CD8-positive, alpha-beta memory T cell (primary cell): Measurements from ENCODE around the gene ZAP70. TPM values are rescaled to one million over a fixed set of nuclear protein-coding genes. Genes with fewer than 3 reads are reported as not detected.
A peak's percentile ranks its signal among the peaks of the same experiment; 100 is the strongest.

ENCODE experiments used
- CTCF ChIA-PET: fragments of 350-600 bp; sonication (Branson Sonifier 250); formaldehyde crosslinking; loops from one replicate; lab custom pipeline; 2021; ENCODE audit warnings: antibody characterized with exemption; lab: Charles Lee
- POLR2A ChIA-PET: fragments of 350-600 bp; sonication (Branson Sonifier 250); formaldehyde crosslinking; loops from one replicate; lab custom pipeline; 2021; ENCODE audit warnings: antibody characterized with exemption; lab: Charles Lee
- DNase-seq, 5 donors: peaks; one replicate each; pipeline versions ENCODE4 v3.0.0 to v3.0.0-alpha.2; 2020 to 2022; ENCODE audit warnings: mixed read lengths in 1 of 5
- H3K27ac ChIP-seq: one replicate; pipeline ENCODE4 v1.7.0; 2013; ENCODE audit warnings: low read depth, mild to moderate bottlenecking, low read length, moderate library complexity
- H3K27me3 ChIP-seq: 2 replicates; pipeline ENCODE4 v1.7.0; 2013; ENCODE audit warnings: low read length, mild to moderate bottlenecking; ENCODE audit not compliant: insufficient read depth, poor library complexity, severe bottlenecking
- H3K36me3 ChIP-seq: 2 replicates; pipeline ENCODE4 v1.7.0; 2013; ENCODE audit warnings: mild to moderate bottlenecking, low read length, moderate library complexity; ENCODE audit not compliant: insufficient read depth
- H3K4me1 ChIP-seq: 2 replicates; pipeline ENCODE4 v1.7.0; 2013; ENCODE audit warnings: mild to moderate bottlenecking, low read length, moderate library complexity; ENCODE audit not compliant: insufficient read depth
- H3K4me3 ChIP-seq: 2 replicates; pipeline ENCODE4 v1.7.0; 2013; ENCODE audit warnings: mild to moderate bottlenecking, low read length
- H3K9me3 ChIP-seq: 2 replicates; pipeline ENCODE4 v1.7.0; 2013; ENCODE audit warnings: mild to moderate bottlenecking, low read length
- H3K27ac Mint-ChIP-seq, 8 donors: one replicate each; pipeline ENCODE4 v1.8.0; 2020 to 2021; ENCODE audit warnings: mixed read lengths in 8 of 8, mild to moderate bottlenecking in 6 of 8, inconsistent platforms in 3 of 8, moderate library complexity in 3 of 8
- H3K27me3 Mint-ChIP-seq, 2 donors: one replicate each; pipeline ENCODE4 v1.8.0; 2020 to 2021; ENCODE audit warnings: mixed read lengths in 2 of 2, mild to moderate bottlenecking in 1 of 2, moderate library complexity in 1 of 2
- H3K36me3 Mint-ChIP-seq, 3 donors: one replicate each; pipeline ENCODE4 v1.8.0; 2020 to 2021; ENCODE audit warnings: mixed read lengths in 3 of 3, inconsistent platforms in 1 of 3, mild to moderate bottlenecking in 1 of 3
- H3K4me1 Mint-ChIP-seq, 3 donors: one replicate each; pipeline ENCODE4 v1.8.0; 2020 to 2021; ENCODE audit warnings: mixed read lengths in 3 of 3, inconsistent platforms in 1 of 3, mild to moderate bottlenecking in 1 of 3
- H3K4me3 Mint-ChIP-seq, 7 donors: one replicate each; pipeline ENCODE4 v1.8.0; 2020 to 2021; ENCODE audit warnings: mixed read lengths in 7 of 7, mild to moderate bottlenecking in 6 of 7, moderate library complexity in 4 of 7, inconsistent platforms in 2 of 7
- H3K9me3 Mint-ChIP-seq, 5 donors: one replicate each; pipeline ENCODE4 v1.8.0; 2020 to 2022; ENCODE audit warnings: mixed read lengths in 5 of 5, mild to moderate bottlenecking in 3 of 5, moderate library complexity in 2 of 5, inconsistent platforms in 1 of 5
- polyA plus RNA-seq: library from polyadenylated mRNA; unstranded; fragments of 300-500 nt; fragmentation: Illumina TruSeq; gene quantifications from one replicate; pipeline ENCODE4 v1.2.3, GENCODE V29; 2021
- total RNA-seq, 2 experiments: library from RNA; stranded (reverse); gene quantifications; one replicate each; pipeline ENCODE4 v1.2.3, GENCODE V29; 2021

Gene ZAP70
- total and polyA plus RNA-seq, 3 experiments from 2014 or later, result 180 to 197 (median 184) TPM

- DNase-seq, result no peak
- H3K27ac Mint-ChIP-seq, result peak overlapping the region in 7 of 8 donors; percentile 61 to 93 (median 89)
- H3K4me1 Mint-ChIP-seq, result peaks cover 67 to 91% (median 78%) of the 10 kb centered on the region in 3 donors
- Histone ChIP-seq H3K27ac (no peak overlapping the region), H3K9me3 (no peaks in the 10 kb centered on the region), H3K36me3 (peaks cover 64% of the 10 kb centered on the region), H3K4me1 (peaks cover 62% of the 10 kb centered on the region), H3K4me3 (no peak overlapping the region), H3K27me3 (no peaks in the 10 kb centered on the region)
- peaks cover 32 to 91% (median 33%) of the 10 kb centered on the region in 3 donors for H3K36me3 Mint-ChIP-seq
- H3K4me3 Mint-ChIP-seq, result peak overlapping the region in 3 of 7 donors; percentile 49 to 80 (median 50)
- POLR2A ChIA-PET, result interaction anchor here (1.0 to 1.2 kb wide), 2 partner anchors 12 to 19 kb away, joined by 3 read pairs; partner anchors contain the start of gene ZAP70
- peaks cover 0 to under 1% (median 0%) of the 10 kb centered on the region in 5 donors for H3K9me3 Mint-ChIP-seq
- CTCF ChIA-PET, result interaction anchor here (0.6 to 4.9 kb wide), 3 partner anchors 11 to 18 kb away, joined by 3 to 20 read pairs (median 6); no protein-coding TSS in a partner anchor
- no peaks in the 10 kb centered on the region for H3K27me3 Mint-ChIP-seq
Observed at GRCh38 chr2:97724946-97725688, 11.7 kb downstream of the ZAP70 start.

DNA sequence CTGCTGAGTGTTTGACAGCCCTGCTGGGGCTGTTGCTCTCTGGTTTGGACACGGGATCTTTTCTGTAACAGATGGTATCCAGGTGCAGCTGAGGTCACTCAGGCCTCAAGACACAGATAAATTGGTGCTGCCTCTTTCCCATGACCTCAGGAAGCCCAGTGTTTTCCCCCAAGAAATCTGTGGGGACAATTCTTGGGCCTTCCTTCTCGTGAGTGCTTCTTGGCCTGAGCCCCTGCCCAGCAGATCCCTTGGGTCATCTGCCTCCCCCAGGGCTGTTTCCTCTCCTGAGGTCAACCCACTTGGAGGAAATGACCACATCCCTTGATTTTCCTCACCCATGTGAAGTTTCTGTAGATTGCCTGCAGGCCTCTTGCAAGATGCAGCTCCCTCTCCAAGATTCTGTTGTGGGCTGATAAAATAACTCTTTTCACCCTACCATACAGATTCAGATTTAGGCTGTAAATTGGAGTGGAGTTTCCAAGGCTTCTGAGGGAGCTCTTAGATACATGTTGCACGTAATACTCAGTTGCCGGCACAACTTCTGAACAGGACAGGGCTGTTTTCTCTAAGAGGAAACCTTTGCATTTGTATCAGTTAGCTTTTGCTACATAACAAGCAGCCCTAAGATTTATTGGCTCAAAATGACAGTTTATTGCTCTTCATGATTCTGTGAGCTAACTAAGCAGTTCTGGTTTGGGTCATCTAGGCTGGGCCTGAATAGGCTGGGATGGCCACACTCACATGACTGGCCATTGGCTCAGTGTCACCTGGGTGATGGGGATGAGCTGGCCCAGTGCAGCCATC lies 13.1 kb downstream of the ZAP70 start:
- ChIA-PET POLR2A (interaction anchor here (0.7 to 1.2 kb wide), 2 partner anchors 18 to 1021 kb away, joined by 3 read pairs; no protein-coding TSS in a partner anchor), CTCF (interaction anchor here (0.8 to 4.9 kb wide), 5 partner anchors 10 to 27 kb away, joined by 3 to 20 read pairs (median 6); no protein-coding TSS in a partner anchor)
- H3K27ac ChIP-seq, result peak overlapping the region; percentile 27
- no peak for DNase-seq
- Mint-ChIP-seq H3K4me3 (peak overlapping the region in 4 of 7 donors; percentile 6 to 44 (median 37)), H3K4me1 (peaks cover 66 to 93% (median 76%) of the 10 kb centered on the region in 3 donors), H3K36me3 (peaks cover 31 to 93% (median 34%) of the 10 kb centered on the region in 3 donors), H3K9me3 (peaks cover 0 to 2% (median 0%) of the 10 kb centered on the region in 5 donors), H3K27ac (peak overlapping the region; percentile 61 to 96 (median 87)), H3K27me3 (no peaks in the 10 kb centered on the region)
- no peaks in the 10 kb centered on the region for H3K27me3 ChIP-seq
- peaks cover 56% of the 10 kb centered on the region for H3K4me1 ChIP-seq
- H3K36me3 ChIP-seq, result peaks cover 65% of the 10 kb centered on the region
- no peak overlapping the region for H3K4me3 ChIP-seq
- H3K9me3 ChIP-seq, result no peaks in the 10 kb centered on the region

DNA sequence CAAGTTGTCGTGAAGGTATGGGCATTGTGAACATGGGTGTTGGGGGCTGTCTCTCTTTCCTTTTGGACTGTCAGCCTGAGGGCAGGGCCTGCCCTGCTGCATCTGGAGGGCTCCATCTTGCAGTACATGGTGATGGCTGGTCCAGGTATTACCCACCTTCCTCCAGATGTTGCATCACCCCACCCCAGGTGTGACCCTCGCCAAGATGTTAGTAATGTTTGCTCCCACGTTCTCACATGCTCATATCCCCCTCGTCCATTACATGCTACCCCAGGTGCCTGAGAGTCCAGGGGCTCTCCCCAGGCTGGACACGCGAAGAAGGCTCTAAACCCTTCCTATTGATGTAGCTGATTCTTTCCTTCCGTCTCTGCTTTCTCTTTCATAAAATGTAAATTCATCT lies 13.9 kb downstream of the ZAP70 start:
- Mint-ChIP-seq H3K9me3 (peaks cover 0 to 2% (median 0%) of the 10 kb centered on the region in 5 donors), H3K27ac (peak overlapping the region; percentile 1 to 96 (median 88)), H3K36me3 (peaks cover 35 to 97% (median 36%) of the 10 kb centered on the region in 3 donors), H3K27me3 (no peaks in the 10 kb centered on the region), H3K4me3 (peak overlapping the region in 3 of 7 donors; percentile 12 to 58 (median 44)), H3K4me1 (peaks cover 72 to 96% (median 81%) of the 10 kb centered on the region in 3 donors)
- no peak overlapping the region for H3K27ac ChIP-seq
- POLR2A ChIA-PET, result interaction anchor here (0.7 to 1.3 kb wide), 2 partner anchors 9 to 1020 kb away, joined by 3 to 6 read pairs; no protein-coding TSS in a partner anchor
- peaks cover 56% of the 10 kb centered on the region for H3K4me1 ChIP-seq
- H3K27me3 ChIP-seq, result no peaks in the 10 kb centered on the region
- H3K36me3 ChIP-seq, result peaks cover 72% of the 10 kb centered on the region
- no peak for DNase-seq
- CTCF ChIA-PET, result interaction anchor here (0.9 to 4.9 kb wide), 7 partner anchors 9 to 28 kb away, joined by 3 to 20 read pairs (median 4); no protein-coding TSS in a partner anchor
- H3K9me3 ChIP-seq, result no peaks in the 10 kb centered on the region
- no peak overlapping the region for H3K4me3 ChIP-seq

DNA sequence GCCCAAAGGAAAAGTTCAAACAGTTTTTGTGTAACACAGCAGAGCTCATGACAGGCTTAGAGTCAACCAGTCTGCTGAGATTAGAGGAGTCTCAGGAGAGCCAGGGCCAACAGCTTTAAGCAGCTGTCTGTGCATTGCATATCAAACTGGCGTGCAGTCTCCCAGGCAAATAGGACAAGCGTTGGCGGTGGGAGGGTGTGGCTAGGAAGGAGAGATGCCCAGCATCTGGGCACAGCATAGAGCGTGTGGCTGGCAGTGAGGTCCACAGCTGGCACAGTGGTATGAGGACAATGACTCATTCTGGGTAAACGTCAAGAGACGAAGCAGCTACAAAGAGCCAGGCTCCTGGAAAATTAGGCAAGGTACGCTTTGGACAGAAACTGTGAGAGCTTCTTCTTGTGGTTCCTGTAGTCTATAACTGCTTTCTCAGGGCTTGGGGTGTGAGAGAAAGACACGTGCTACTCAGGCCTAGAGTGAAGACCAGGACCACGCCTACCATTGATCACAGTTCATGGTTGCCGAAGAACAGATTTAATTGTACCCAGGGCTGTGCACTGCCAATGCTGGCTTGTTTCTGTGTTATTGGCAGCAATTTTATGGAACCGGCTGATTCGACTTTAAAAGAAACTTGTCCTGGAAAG lies 14.8 kb downstream of the ZAP70 start:
- H3K4me3 Mint-ChIP-seq, result peak overlapping the region; percentile 5 to 61 (median 49)
- no peaks in the 10 kb centered on the region for H3K27me3 ChIP-seq
- peaks cover 71% of the 10 kb centered on the region for H3K36me3 ChIP-seq
- no peaks in the 10 kb centered on the region for H3K9me3 ChIP-seq
- POLR2A ChIA-PET, result interaction anchor here (1.3 kb wide), 1 partner anchor 10 kb away, joined by 6 read pairs; no protein-coding TSS in a partner anchor
- CTCF ChIA-PET, result interaction anchor here (0.9 to 4.9 kb wide), 8 partner anchors 8 to 29 kb away, joined by 3 to 20 read pairs (median 4); partner anchors contain the start of gene ZAP70
- H3K27ac Mint-ChIP-seq, result peak overlapping the region; percentile 76 to 96 (median 88)
- peaks cover 30 to 97% (median 32%) of the 10 kb centered on the region in 3 donors for H3K36me3 Mint-ChIP-seq
- peaks cover 51% of the 10 kb centered on the region for H3K4me1 ChIP-seq
- H3K4me1 Mint-ChIP-seq, result peaks cover 71 to 93% (median 76%) of the 10 kb centered on the region in 3 donors
- peaks cover 0 to 2% (median 0%) of the 10 kb centered on the region in 5 donors for H3K9me3 Mint-ChIP-seq
- no peak for DNase-seq
- H3K27ac ChIP-seq, result no peak overlapping the region
- no peaks in the 10 kb centered on the region for H3K27me3 Mint-ChIP-seq
- no peak overlapping the region for H3K4me3 ChIP-seq

DNA sequence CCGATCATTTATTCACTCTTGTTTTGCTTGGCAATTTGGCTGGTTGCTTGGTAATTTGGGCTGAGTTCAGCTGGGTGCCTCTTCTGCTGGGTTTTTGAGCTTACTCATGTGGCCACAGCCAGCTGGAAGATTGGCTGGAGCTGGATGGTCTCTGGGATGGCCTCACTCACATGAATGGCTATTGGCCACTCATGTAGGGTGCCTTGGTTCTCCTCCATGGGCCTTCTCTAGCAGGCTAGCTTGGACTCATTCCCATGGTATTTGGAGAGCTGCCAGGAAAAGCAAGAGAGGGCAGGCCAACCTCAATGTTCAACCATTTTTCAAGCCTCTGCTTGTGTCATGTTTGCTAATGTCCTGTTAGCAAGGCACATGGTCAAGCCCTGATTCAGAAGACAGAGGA lies 16.9 kb downstream of the ZAP70 start:
- Mint-ChIP-seq H3K4me3 (peak overlapping the region in 2 of 7 donors; percentile 20 to 79), H3K27ac (peak overlapping the region in 6 of 8 donors; percentile 45 to 92 (median 76)), H3K9me3 (peaks cover 0 to 2% (median 0%) of the 10 kb centered on the region in 5 donors), H3K27me3 (no peaks in the 10 kb centered on the region), H3K36me3 (peaks cover 27 to 97% (median 33%) of the 10 kb centered on the region in 3 donors), H3K4me1 (peaks cover 64 to 84% (median 73%) of the 10 kb centered on the region in 3 donors)
- no peak for DNase-seq
- no peaks in the 10 kb centered on the region for H3K27me3 ChIP-seq
- no peak overlapping the region for H3K4me3 ChIP-seq
- H3K27ac ChIP-seq, result no peak overlapping the region
- ChIA-PET CTCF (interaction anchor here (1.2 to 3.8 kb wide), 5 partner anchors 11 to 31 kb away, joined by 3 to 20 read pairs (median 9); partner anchors contain the start of gene ZAP70), POLR2A (interaction anchor here (0.6 to 1.5 kb wide), 3 partner anchors 12 to 239 kb away, joined by 3 to 10 read pairs (median 7); no protein-coding TSS in a partner anchor)
- H3K9me3 ChIP-seq, result no peaks in the 10 kb centered on the region
- H3K36me3 ChIP-seq, result peaks cover 73% of the 10 kb centered on the region
- H3K4me1 ChIP-seq, result peaks cover 46% of the 10 kb centered on the region

DNA sequence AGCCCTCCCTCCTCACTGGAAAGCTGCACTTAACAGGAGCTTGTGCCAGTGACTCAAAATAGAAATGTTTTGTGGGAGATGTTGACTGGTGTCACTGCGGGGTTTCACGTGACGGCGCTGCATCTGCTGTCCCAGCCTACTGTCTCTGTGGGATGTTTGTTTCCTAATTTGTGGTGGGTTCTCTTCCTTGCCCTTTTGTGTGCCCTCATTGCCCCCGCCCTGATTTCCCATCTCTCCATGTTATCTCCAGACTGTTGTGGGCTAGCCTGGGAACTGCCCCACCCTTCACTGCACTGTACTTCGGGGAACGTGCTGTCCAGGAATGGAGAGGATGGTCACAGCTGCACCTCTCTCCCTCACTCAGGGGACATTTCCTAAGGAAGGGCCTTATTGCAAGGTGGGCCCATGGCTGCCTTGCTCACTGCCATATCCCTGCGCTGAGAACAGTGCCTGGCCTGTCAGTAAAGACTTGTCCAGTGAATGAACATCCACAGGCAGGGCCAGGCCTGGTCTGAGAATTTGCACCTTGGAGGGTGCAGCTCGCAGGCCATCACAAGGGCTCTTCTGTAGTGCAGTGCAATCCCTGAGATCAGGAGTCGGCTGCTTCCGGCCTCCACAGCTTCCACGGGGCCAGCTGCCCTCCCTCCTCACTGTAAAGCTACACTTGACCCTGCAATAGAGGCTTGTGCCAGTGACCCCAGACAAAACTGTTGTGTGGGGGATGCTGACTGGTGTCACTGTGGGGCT lies 18.1 kb downstream of the ZAP70 start:
- peaks cover 58 to 75% (median 61%) of the 10 kb centered on the region in 3 donors for H3K4me1 Mint-ChIP-seq
- no peaks in the 10 kb centered on the region for H3K27me3 Mint-ChIP-seq
- peaks cover 38% of the 10 kb centered on the region for H3K4me1 ChIP-seq
- H3K4me3 ChIP-seq, result no peak overlapping the region
- H3K27ac ChIP-seq, result no peak overlapping the region
- H3K36me3 ChIP-seq, result peaks cover 66% of the 10 kb centered on the region
- ChIA-PET POLR2A (interaction anchor here (1.5 kb wide), 1 partner anchor 14 kb away, joined by 7 read pairs; no protein-coding TSS in a partner anchor), CTCF (interaction anchor here (1.3 to 3.8 kb wide), 2 partner anchors 9 to 32 kb away, joined by 5 to 12 read pairs; no protein-coding TSS in a partner anchor)
- H3K4me3 Mint-ChIP-seq, result peak overlapping the region in 3 of 7 donors; percentile 3 to 72 (median 27)
- no peak for DNase-seq
- no peaks in the 10 kb centered on the region for H3K9me3 ChIP-seq
- no peaks in the 10 kb centered on the region for H3K27me3 ChIP-seq
- H3K9me3 Mint-ChIP-seq, result peaks cover 0 to 2% (median 0%) of the 10 kb centered on the region in 5 donors
- peak overlapping the region; percentile 56 to 92 (median 83) for H3K27ac Mint-ChIP-seq
- peaks cover 20 to 89% (median 30%) of the 10 kb centered on the region in 3 donors for H3K36me3 Mint-ChIP-seq
